ENCODE results near the gene PCNT.
"Not testable (repeated sequence)": the region's sequence is repeated elsewhere in the genome, so short reads cannot be mapped to it uniquely, and the experiment has no call there.

PCNT gene

DNA sequence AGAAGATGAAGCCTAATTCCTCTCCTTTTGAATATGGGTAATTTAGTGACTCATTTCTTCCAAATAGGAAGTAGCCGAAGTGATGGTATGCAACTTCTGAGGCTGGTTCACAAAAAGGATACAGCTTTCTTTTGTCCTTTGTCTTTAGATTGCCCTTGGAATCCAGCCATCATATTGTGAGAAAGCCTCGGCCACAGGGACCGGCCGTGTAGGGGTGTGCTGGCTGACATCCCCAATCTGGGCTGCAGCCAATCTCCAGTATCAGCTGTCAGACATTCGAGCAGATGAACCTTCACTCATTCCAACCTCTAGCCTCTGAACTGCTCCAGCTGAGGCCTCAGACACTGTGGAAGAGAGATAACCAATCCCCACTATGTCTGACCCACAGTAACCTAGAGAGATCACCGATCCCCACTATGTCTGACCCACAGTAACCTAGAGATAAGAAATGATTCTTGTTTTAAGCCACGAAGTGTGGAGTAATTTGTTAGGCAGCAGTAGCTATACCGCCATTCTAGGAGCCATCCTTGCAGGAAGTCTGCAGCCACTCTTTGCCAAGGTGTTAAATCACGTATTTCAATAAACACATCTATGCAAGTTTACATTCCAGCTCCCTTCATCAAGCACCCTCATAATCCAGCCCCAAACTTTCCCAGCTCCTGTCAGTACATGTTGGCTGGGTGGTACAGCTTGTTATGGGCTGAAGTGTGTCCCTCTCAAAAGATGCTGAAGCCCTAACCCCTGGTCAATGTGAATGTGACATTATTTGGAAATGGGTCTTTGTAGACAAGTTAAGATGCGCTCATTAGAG, 131.8 kb downstream of the PCNT start:
- no peak for DNase-seq

DNA sequence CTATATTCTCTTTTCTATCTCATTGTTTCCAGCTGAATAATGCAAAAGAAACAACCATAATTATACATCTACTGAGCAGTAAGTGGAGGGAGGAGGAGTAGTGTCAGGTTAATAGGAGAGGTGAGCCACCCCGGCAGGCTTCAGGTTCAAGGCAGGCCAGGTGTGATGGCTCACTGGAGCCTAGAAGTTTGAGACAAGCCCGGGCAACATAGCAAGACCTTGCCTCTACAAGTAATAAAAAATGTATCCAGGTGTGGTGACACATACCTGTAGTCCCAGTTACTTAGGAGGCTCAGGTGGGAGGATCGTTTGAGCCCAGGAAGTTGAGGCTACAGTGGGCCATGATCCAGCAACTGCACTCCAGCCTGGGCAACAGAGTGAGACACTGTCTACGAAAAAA, 132.8 kb downstream of the PCNT start:
- no peak for DNase-seq

DNA sequence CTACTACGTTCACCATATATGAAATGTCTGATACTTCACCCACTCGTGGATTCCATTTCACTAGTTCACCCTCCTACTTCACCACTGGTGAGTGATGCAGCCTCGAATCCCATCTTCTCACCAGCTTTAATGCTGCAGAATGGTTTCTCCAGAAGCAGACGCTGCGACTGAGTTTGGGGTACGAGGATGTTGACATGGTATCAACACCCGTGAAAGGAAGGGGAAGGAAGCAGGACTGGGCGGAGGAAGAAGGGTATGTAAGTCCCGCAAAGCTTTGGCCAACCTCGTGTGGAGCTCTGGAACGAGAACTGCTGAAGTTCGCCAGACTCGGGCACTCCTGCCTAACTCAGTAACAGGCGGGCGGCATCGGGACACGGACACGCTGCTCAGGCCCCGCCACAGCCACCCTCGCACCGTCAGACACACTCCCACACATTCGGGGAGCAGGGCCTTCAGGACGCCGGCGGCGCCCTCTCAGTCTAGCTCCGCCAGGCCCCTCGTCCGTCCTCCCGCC, 133.9 kb downstream of the PCNT start:
- no peak for DNase-seq

DNA sequence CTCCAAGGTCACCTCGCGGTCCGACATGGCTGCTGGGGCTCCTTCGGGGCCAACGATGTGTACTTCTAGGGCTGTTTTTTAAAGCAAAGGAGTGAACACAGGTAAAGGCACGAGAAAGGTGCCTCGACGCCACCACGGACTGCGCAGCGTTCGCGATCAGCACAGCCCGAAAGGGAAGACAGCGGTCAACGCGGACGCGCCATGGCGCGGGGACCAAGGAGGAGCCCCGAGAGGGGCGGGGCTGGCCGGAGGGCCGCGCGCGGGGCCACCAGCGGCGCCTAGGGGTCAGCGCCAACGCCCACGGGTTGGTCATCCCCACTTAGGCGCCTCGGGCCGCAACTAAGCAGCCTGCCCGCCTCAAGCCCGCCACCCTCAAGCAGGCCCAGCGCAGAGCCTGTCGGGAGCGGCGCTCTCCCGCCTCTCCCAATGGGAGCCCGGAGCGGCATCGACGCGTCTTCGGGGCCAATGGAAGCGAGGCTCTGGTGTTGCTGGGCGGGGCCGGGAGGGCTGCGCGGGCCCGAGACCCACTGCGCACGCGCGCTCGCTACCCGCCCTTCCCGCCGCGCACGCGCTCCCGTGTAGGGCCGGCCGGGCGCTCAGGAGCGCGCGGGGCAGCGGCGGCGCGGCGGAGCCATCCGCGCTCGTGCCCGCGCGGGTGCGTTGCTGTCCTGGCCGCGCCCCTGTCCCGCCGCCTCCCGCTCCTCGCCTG, 134.5 kb downstream of the PCNT start, which contains the start of gene DIP2A:
TSS of gene DIP2A (plus strand) at position 577 of the 709 bp plus-strand sequence. CDS start 241 bp downstream, outside the sequence.
- peak; percentile 74 for DNase-seq

DNA sequence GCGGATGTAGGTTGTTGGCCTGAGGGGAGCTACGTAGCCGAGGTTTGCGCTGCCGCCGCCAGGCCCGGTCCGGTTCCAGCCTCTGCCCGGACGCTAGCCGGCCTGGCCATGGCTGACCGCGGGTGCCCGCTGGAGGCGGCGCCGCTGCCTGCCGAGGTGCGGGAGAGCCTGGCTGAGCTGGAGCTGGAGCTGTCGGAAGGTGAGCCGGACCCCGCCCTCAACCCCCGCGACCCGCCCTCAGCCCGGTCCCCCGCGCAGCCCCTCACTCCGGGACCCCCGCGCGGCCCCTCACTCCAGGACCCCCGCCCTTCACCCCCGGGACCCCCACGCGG, 135.0 kb downstream of the PCNT start:
- no peak for DNase-seq

DNA sequence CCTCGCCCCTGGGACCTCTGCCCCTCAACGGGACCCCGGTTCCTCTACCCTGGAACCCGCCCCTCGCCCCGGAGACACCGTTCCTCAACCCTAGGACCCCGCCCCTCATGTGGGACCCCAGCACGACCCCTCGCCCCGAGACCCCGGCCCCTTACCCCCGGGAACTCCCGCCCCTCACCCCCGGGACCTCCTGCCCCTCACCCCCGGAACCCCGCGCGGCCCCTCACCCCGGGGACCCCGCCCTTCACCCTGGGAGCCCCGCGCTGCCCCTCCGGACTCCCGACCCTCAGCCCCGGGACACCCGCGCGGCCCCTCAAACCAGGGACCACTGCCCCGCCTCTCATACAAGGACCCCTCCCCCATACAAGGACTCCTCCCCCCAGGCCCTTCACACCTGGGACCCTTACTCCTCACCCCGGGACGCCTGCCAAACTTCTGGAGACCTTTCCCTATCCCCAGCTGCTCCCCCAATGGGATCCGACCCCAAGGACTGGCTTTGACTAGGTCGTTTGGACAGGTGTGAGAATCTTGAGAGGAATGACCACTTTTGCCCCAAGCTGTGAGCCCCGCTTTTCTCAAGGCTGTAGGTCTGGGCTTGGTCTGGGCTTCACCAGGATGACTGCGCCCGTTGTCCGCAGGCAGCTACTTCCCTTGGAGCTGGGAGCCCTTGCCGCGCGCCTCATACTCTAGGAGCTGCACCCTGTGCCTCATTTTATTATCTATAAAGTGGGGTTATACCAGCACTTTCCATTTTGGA, 135.6 kb downstream of the PCNT start:
- no peak for DNase-seq

DNA sequence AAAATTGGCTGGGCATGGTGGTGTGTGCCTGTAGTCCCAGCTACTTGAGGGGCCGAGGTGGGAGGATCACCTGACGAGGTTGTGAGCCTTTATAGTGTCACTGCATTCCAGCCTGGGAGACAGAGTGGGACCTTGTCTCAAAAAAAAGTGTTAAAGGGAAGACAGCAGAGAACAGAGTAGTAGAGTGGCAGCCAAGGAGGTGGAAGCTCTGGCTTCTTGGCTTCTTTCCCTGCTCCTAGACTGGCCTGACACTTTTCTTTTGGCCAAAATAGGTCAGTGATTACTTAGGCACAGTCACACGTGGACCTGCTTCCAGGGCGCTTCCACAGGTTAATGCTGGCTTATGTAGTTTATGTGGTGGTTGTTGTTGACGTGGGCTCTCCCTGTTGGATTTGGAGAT, 138.0 kb downstream of the PCNT start:
- no peak for DNase-seq

DNA sequence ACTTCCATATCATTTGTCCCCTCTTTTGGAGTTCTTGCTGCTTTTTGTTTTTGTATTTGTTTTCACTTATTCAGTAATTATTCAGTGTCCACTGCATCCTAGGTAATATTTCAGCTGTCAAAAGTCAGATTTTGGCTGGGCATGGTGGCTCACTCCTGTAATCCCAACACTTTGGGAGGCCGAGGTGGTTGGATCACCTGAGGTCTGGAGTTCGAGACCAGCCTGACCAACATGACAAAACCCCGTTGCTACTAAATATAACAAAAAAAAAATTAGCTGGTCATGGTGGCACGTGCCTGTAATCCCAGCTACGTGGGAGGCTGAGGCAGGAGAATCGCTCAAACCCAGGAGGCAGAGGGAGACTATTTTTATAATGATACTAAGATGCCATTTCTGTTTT, 141.2 kb downstream of the PCNT start:
- not testable (repeated sequence) for DNase-seq

DNA sequence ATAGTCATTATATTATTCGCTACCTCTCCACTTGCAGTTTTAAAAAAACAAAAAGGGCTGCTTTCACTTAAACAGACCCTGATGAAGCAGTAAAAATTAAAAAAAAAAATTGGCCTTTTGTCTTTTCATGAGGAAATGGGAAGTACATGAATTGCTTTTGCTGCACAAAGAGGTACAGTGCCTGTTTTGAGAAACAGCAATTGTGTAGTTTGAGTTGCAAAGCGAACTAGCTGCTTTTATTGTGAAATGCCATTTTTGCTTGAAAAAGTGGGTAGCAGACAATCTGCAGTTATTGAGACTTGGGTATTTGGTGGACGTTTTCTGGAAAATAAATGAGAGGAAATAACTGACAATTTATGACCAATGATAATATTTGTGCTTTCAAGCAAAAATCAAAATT, 141.7 kb downstream of the PCNT start:
- DNase-seq, result no peak

DNA sequence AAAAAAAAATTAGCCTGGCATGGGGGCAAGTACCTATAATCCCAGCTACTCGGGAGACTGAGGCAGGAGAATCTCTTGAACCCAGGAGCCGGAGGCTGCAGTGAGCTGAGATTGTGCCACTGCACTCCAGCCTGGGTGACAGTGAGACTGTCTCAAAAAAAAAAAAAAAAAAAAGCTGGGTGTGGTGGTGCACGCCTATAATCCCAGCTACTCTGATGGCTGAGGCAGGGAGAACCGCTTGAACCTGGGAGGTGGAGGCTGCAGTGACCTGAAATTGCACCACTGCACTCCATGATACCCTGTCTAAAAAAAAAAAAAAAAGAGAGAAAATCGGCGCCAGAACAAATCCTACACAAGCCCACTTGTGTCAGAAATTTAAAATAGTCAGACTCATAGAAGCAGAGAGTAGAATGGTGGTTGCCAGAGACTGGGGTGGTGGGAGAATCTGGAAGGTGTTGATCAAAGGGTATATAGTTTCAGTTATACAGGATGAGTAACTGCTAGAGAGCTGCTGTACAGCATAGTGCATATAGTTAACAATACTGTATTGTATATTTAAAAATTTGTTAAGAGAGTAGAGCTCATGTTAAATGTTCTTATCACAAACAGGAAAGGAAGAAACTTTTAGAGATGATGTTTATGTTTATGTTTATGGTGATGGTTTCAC, 144.3 kb downstream of the PCNT start:
- no peak for DNase-seq

DNA sequence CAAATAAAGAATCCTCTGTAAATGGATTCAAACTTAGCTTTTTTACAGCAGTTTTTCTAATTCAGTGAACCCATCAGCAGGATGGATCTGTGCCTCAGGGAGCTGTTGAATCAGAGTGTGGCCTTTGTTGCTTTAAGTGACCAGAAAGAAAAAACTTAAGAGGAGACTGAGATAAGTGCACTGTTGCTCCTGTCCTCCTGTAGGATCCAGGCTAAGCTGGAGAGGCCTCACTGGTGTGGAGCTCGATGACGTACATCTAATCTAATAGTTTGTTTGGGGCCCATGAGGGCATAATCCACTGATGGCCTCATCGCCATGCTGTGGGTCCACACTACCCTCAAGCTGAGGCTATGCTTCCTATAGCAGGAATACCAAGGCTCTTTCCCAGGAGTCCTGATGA, 145.3 kb downstream of the PCNT start:
- DNase-seq, result no peak

DNA sequence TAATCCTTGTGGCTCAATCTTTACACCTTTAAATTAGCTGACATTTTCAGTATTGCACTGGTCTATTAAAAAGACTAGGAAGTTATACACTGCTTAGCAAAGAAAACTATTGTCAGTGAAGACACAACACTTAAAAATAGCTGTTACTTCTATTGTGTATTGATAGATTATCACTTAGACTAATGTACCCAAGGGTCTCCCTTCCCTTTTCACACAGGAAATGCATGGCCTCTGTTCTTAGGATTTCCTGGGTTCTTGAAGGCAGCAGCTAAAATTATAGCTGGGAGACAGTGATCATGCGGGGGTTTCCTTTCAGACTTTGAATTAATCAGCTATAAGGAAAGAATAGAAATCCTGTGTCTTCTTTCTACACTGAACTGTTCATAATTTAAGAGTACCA, 147.6 kb downstream of the PCNT start:
- DNase-seq, result no peak

DNA sequence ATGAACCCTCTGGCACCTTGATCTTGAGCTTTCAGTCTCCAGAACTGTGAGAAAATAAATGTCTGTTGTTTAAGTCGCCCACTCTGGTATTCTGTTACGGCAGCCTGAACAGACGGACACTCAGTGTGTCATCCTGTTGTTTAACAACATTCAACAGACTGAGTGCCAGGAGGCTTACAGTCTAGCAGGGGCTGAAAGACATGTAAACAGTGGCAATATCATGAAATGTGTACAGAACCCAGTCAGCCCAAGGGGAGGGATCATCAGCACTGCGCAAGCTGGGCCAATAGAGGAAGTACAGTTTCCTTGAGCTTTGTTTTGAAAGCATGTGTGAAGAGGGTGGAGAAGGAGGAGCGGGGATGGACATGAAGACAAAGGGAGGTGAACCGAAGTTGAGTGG, 148.3 kb downstream of the PCNT start:
- no peak for DNase-seq

DNA sequence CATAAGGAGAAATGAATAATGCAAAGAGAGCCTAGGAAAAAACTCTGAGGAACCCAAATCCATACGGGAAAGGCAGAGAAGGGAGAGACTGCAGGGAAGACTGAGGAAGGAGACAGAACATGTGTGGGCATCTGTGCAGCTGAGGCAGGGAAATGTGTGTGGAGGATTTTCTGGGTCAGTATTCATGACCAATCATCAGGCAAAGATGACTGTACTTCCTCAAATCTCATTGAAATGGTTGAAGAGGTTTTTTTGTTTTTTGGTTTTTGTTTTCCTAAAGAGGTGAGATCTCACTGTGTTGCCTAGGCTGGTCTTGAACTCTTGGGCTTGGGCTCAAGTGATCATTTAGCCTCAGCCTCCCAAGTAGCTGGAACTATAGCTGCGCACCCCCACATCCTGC, 150.4 kb downstream of the PCNT start:
- DNase-seq, result no peak

DNA sequence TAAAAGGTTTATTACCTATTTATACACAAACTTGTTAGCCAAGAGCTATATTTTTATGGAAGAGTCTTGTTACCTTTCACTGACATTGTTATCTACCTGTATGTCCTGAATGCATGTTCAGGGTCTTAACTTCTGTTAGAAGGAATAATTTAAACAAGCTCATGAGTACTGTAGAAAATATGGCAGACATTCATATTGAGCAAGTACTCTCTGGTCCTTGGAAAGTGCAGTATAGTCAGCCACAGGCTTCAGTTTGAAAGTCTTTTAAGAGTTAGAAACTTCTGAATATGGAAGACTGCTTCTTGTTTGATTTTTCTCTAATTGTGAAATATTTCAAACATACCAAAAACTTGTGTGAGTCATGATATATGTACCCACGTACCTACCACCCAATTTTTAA, 151.3 kb downstream of the PCNT start:
- DNase-seq, result no peak

DNA sequence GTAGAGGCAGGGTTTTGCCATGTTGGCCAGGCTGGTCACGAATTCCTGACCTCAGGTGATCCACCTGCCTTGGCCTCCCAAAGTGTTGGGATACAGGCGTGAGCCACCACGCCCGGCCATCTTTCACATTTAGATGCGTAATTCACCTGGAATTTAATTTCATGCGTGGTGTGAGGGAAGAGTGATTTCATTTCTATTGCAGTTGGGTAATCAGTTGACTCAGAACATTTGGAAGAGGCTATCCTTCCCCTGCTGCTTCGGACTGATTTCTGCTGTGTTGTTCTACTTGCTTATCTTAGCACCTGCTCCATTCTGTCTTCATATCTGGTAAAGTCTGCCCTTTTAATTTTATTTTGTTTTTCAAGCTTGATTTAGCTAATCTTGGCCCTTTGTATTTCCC, 153.8 kb downstream of the PCNT start:
- DNase-seq, result no peak

DNA sequence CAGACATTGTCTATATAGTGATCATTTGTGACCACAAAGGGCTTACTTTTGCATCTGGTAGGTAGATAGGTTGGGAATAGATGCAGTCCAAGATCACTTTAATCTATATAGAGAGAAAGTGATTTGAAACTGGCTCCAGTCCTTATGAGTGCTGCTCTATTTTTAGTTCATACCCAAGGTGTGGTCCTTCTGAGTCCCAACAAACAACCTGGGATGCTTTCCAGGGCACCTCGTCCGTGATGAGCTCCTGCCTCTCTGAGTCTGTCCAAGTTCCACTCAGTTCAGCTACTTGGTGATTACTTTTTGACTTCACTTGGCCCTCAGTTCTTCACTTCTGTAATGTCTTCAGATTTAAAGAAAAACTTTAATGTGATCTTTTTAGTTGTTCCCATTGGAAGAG, 155.0 kb downstream of the PCNT start:
- DNase-seq, result no peak

DNA sequence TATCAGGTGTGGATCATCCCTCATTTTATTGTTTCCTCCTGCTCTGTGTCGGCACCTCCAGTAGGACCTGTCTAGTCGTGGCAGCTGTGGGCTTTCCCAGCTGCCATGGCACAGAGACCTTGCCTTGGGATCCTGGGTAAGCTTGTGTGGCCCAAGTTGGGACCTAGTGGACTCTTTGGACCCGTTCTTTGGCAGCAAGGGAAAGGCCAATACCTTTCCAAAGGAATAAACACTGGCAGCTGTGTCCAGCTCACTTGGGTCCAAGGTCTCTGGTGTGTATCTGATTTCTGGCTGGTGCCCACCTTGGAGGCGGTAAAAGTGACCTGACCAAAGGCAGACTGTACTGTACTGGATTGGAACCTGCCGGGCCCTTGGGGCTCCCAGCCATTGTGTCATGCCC, 156.5 kb downstream of the PCNT start:
- no peak for DNase-seq

DNA sequence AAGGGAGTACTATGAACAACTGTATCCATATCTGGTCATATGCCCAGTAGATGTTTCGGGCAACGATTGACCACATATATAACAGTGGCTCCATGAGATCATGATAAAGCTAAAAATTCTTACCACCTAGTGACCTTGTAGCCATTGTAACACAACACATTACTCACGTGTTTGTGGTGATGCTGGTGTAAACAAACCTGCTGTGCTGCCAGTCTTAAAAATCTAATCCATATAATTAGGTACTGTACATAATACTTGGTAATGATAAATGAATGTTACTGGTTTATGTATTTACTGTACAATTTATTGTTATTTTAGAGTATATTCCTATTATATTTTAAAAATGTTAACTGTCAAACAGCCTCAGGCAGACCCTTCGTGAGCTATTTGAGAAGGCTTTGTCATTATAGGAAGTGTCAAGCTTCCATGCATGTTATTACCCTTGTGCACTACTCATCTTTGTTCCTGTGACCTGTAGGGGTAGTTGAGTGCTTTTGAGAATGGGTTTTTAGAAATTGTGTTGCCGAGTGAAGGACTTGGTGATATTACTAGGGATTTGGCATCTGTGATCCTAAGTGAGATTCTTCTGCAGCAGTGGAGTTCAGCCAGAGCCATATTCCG, 158.4 kb downstream of the PCNT start:
- DNase-seq, result no peak

DNA sequence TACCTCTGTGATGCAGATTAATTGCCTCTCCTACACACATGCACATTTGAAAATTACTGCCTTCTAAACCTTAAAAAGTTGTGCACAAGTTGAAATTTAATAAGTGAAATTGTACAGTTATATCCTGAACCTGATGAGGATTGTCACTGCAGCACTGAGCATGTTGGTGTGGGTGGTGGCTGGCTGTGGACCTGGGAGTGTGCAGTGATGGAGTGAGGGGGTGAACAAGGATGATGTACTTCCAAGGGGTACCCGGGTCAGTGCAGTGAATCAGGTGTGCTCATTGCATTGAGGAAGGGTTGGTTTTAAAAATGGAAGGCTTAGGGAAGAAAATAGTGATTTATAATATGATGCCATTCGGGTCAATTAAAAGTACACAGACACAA, 158.9 kb downstream of the PCNT start:
- DNase-seq, result no peak

DNA sequence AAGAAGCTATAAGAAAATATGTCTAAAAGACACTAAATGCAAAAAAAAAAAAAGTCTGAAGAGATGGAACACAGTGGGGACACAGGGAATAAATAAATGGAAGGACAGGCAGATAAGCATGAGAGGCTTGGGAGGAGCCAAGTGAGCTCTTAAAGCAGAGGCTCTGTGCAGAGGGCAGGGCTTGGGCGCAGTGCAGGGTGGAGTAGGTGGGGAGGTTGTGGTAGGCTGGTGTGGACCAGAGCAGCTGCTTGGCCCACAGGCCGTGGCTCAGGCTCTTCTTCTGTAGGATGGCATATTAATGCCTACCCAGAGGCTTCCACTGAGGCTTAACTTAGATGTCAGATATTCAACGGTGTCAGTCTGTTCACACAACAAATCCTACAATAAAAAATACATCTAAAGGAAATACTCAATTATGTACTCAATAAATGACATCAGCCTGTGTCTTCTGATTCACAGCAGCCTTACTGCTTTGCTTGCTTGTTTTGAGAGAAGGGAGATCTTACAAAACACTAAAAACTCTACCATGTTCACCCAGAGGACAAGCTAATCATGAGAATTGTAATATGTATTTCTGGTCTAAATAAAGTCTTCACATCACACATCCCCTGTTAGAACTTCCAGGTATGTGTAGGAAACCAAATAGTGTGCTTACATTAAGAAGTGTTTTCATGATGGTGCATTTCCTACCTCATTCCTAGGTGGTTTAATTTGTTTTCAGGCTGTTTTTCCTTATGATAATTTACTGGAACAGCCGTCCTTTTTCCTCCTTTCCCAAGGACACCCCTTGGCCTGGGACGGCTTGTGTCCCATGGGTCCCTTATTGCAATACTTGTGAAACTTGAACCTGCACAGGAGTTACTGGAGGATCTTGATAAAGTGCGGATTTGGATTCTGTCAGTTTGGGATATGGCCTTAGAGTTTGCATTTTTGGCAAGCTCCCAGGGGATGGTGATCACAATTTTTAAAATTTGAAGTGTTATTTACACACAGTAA, 159.6 kb downstream of the PCNT start:
- DNase-seq, result no peak

Data from T1000 (cell line).